NCI-H345 (cell line): Measurements from ENCODE around the gene VPS18.

ENCODE experiments used
- DNase-seq: peaks from one replicate; lab custom pipeline; 2025; lab: John Stamatoyannopoulos, UW

Gene VPS18

GRCh38 chr15:40902605-40903561, 8.6 kb downstream of the VPS18 start:
- no peak for DNase-seq

DNA sequence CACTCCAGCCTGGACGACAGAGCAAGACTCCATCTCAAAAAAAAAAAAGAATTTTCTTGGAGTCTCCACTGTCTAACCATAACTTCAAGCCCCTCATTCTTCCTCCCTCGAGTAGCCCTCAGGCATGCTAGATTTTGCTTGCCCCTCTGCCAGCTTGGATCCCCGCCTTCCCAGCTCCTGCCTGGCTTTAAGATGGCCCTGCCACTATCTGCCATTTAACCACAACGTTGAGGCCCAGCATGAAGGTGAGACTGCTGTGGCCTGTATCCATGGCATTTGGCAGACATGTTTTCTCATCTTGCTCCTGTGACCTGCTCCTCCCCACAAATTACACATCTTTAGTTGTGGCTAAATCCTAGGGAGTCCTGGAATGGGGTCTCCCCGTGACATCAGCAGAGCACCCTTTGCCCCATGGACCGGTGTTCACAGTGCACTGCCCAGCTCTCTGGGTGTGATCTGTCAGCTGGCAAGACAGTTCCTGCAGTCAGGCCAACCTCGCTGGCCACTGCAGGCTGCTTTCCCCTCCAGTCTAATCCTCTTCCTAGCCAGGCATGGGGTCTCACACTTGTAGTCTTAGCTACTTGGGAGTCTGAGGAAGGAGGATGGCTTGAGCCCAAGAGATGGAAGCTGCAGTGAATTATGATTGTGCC, 10.4 kb downstream of the VPS18 start:
- DNase-seq: no peak

GRCh38 chr15:40906091-40906990, 12.1 kb downstream of the VPS18 start:
- peak; percentile 75 for DNase-seq

DNA sequence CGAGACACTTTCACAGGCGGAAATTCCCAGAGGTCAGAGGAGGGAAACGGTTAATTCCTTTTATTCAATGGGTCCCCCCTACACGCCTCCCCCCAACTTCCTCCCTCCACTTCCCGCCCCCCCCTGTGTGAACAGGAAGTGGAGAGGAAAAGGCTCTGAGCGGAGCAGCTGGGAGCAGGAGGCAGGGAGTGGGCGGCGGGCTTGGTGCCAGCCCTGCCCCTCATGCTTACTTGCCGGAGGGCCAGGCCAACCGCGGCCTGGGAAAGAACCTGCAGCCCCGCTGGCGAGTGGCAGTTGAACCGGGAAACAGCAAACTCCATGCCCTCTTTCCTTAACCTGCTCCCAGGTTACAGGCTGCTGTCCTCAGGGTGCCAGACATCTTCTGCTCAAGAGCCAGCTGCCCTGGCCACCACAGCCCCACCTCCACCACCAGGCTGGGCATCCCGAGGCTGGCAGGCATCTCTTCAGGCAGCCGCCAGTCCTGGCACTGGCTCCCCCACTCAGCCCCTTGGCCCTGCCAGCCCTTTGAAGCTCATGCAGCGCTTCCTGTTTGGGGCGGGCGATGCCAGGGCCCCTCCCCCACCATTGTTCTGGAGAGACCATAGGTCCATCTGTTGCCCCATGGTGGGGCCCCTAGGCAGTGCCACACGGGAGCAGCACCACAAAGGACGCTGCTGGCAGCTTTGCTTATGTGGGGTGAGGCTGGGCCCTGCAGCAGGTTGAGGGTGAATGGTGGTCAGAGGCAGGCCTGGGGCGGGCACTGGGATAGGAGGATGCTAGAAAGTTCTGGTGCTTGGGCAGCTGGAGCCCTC, 12.9 kb downstream of the VPS18 start:
- DNase-seq: peak; percentile 68

GRCh38 chr15:40908095-40908494, 13.8 kb downstream of the VPS18 start:
- no peak for DNase-seq

- DNase-seq: no peak
Observed at GRCh38 chr15:40909662-40910630, 15.7 kb downstream of the VPS18 start.

GRCh38 chr15:40911141-40911540, 16.9 kb downstream of the VPS18 start:
- peak; percentile 3 for DNase-seq

DNA sequence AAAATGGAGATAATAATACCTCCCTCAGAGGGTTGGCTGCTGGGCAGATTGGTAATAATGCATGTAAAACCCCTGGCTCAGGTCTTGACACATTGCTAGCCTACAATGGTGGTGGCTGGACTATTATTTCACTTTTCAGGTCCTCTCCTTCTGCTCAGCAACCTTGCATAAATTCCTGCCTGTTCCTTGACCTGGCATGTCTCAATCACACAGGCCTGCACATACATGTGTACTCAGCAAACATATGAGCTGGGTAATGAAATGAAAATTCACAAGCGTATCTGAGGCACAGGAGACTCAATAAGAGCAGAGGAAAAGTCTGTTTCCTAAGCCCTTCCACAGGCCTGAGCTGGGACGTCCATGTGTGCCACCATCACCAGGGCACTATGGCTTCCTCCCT, 17.4 kb downstream of the VPS18 start:
- DNase-seq: no peak

- no peak for DNase-seq
Observed at GRCh38 chr15:40912478-40912877, 18.2 kb downstream of the VPS18 start.

GRCh38 chr15:40914013-40914412, 19.8 kb downstream of the VPS18 start:
- no peak for DNase-seq

GRCh38 chr15:40914486-40914885, 20.2 kb downstream of the VPS18 start:
- no peak for DNase-seq

DNA sequence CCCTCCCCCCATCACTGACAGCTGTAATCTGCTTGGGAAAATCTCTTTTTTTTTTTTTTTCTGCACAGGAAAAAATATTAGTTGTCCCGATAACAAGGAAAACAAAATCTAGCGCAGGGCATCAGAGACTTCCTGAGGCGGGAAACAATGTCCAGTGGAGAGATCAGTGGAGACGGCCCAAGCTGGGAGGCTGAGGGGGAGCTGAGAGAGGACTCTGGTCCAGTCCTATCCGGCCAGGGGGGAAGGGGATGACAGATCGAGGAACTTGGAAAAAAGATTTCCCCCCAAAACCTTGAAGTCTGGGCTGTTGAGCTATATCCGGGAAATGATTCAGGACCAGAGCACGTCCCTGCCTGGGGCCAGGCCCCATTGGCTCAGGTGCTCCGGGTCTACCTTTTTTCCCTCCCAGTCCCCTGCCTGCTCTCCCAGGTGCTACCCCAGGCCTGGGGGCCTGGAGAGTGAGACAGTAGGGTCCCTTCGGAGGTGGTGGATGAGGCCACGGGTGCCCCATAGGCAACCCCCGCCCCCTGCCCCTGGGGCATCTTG, 20.9 kb downstream of the VPS18 start:
- no peak for DNase-seq

DNA sequence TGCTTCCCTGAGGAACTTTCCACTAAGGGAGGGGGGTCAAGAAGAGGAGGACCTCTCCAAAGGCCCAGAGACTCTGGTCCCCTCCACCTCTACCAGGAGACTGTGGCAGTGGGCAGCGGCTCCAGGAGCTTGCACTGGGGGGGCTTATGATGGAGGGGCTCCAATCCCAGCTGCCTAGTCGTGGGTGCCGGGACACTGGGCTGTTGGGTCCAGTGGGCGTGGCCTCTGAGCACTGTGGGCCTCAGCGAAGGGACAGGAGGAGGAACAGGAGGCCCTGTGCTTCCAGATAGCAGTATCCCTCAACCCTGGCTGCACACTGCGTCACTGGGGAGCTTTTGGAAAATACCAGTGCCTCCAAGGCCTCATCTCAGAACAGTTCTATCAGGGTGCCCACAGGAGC, 21.4 kb downstream of the VPS18 start:
- DNase-seq: no peak

DNA sequence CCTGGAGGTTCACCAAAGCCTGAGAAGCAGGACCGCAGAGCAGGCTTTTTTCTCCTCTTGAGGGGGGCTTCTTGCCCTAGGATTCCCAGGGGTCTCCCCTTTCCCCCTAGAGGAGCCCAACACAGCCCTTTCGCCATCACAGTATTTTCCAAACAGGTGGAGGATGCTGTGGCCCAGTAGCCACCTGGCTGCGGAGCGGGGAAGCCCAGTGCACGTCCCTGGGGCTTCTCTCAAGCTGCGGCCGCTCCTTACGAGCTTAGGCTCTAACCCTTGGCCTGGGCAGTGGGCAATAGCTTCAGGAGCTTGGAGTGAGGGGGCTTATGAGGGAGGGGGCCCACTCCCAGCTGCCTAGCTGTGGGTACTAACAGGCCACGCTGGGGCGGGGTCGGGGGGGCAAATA, 23.3 kb downstream of the VPS18 start:
- DNase-seq: no peak

GRCh38 chr15:40918146-40918798, 24.0 kb downstream of the VPS18 start:
- DNase-seq: no peak

- DNase-seq: no peak
Observed at GRCh38 chr15:40918799-40919392, 24.6 kb downstream of the VPS18 start.

DNA sequence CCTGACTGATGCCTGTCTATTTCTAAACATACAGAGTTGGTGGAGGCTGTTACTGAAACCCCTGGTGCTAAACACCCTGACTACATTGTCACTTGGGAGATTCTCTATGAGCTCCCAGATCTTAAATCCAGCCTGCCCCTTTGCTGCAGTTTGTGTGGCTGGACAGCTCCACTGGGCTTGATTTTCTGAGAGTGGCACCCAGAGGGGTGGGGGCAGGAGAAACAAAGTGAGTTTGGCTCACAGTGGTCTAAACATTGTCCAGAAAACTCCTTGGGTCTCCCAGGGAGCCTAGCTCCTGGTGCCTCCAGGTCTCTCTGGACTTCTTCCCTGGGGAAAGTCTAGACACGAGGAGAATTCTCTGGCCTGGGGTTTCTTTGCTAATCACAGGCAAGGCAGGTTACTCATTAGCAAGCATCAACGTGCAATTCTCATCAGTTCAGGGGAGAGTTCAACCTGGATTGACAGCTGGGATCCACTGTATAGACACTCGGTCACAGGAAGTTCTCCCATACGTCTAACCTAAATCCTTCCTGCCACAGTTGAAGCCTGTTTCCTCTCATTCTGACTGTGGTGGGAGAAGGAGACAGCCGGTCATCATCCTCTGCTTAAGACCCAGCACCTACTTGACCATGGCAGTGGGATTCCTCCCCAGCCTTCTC, 27.8 kb downstream of the VPS18 start:
- DNase-seq: no peak

GRCh38 chr15:40922608-40923005, 28.4 kb downstream of the VPS18 start:
- DNase-seq: no peak
